Fibroblast of villous mesenchyme (primary cell): Measurements from ENCODE around the gene ATP6V1F. TPM values are rescaled to one million over a fixed set of nuclear protein-coding genes. Genes with fewer than 3 reads are reported as not detected.

Experiments
- DNase-seq: peaks from one replicate; pipeline ENCODE4 v3.0.0-alpha.2; 2010; ENCODE audit warnings: low read depth
- H3K4me3 ChIP-seq: 2 replicates; pipeline ENCODE4 v1.5.1; 2011; ENCODE audit warnings: low read depth, mild to moderate bottlenecking, low read length
- total RNA-seq: library from RNA; depleted of rRNA; stranded (reverse); fragments of >200 nt; gene quantifications from 2 replicates; pipeline ENCODE4 v1.2.3, GENCODE V29; 2012
- TF ChIP-seq, protein P1 (sequence below): IDR thresholded peaks from 2 replicates; pipeline ENCODE4 v1.5.1; 2012; ENCODE audit warnings: low read depth, mild to moderate bottlenecking, low read length; ENCODE audit not compliant: insufficient read depth

The ATP6V1F gene
- total RNA-seq, 1 donor = 82.5 TPM

DNA sequence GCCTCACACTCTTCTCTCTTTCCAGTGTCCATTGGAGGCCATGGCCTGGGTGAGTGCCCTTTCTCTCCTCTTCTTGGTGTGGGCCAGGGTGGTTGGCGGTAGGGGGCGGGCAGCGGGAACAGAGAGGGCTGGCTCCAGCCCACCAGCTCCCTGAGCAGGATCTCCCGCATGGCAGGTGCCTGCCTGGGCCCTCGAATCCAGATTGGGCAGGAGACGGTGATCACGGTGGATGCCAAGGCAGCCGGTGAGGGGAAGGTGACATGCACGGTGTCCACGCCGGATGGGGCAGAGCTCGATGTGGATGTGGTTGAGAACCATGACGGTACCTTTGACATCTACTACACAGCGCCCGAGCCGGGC, 13.5 kb upstream of the ATP6V1F start:
- no peak for DNase-seq
- H3K4me3 ChIP-seq = no peak overlapping the region
- TF ChIP-seq, protein P1, sequence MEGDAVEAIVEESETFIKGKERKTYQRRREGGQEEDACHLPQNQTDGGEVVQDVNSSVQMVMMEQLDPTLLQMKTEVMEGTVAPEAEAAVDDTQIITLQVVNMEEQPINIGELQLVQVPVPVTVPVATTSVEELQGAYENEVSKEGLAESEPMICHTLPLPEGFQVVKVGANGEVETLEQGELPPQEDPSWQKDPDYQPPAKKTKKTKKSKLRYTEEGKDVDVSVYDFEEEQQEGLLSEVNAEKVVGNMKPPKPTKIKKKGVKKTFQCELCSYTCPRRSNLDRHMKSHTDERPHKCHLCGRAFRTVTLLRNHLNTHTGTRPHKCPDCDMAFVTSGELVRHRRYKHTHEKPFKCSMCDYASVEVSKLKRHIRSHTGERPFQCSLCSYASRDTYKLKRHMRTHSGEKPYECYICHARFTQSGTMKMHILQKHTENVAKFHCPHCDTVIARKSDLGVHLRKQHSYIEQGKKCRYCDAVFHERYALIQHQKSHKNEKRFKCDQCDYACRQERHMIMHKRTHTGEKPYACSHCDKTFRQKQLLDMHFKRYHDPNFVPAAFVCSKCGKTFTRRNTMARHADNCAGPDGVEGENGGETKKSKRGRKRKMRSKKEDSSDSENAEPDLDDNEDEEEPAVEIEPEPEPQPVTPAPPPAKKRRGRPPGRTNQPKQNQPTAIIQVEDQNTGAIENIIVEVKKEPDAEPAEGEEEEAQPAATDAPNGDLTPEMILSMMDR = no peak

DNA sequence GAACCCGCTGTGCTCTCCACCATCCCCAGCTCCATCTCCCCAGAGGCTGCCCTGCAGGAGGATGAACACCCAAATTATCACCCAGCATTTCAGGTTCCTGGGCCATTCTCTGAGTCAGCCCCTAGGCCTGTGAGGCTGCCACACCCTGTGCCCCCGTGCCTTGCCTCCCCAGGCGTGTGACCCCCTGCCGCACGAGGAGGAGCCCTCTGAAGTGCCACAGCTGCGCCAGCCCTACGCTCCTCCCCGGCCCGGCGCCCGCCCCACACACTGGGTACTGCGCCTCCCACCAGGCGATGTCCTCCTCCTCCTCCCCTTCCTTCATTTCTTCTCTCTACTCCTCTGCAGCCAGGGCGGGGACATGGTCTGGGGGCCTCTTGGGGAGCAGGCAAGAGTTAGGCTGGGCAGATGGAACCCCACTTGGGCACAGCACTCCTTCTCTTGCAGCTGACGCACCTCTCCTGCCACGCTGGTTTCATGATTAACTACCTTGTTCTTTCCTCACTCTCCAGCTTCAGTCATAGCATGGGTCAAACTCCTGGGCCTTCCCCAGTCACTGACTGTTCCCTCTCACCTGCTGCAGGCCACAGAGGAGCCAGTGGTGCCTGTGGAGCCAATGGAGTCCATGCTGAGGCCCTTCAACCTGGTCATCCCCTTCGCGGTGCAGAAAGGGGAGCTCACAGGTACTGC, 12.7 kb upstream of the ATP6V1F start:
- H3K4me3 ChIP-seq = no peak overlapping the region
- no peak for DNase-seq
- TF ChIP-seq, protein P1 = no peak

DNA sequence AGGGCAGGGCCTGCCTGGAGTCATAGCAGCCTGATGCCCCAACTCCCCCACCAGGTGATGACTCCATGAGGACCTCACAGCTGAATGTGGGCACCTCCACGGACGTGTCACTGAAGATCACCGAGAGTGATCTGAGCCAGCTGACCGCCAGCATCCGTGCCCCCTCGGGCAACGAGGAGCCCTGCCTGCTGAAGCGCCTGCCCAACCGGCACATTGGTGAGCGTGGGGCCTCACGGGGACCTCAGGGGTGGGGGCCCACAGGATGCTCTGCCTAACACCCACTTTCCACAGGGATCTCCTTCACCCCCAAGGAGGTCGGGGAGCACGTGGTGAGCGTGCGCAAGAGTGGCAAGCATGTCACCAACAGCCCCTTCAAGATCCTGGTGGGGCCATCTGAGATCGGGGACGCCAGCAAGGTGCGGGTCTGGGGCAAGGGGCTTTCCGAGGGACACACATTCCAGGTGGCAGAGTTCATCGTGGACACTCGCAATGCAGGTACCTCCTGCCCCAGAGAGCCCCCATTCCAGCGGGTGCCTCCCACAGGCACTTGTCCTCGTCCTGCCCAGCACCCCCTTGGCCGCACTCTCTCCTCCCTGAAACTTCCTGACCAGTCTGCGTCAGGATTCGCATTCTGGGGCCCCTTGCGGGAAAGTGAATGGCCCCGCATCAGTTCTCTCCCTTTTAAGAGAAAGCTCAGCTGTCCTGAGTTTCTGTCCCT, 10.0 kb upstream of the ATP6V1F start:
- no peak for DNase-seq
- TF ChIP-seq, protein P1 = no peak

DNA sequence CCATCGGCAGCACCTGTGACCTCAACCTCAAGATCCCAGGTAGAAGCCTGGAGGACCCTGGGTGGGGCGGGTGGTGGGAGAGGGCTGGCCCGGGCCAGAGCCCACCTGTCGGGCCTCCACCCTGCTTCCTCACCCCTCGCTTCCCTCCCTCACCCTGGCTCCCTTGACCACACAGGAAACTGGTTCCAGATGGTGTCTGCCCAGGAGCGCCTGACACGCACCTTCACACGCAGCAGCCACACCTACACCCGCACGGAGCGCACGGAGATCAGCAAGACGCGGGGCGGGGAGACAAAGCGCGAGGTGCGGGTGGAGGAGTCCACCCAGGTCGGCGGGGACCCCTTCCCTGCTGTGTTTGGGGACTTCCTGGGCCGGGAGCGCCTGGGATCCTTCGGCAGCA, 8.9 kb upstream of the ATP6V1F start:
- TF ChIP-seq, protein P1 = no peak
- DNase-seq = no peak
- no peak overlapping the region for H3K4me3 ChIP-seq

More for the DNA sequence above, 10.0 kb upstream of the ATP6V1F start:
- no peak overlapping the region for H3K4me3 ChIP-seq

DNA sequence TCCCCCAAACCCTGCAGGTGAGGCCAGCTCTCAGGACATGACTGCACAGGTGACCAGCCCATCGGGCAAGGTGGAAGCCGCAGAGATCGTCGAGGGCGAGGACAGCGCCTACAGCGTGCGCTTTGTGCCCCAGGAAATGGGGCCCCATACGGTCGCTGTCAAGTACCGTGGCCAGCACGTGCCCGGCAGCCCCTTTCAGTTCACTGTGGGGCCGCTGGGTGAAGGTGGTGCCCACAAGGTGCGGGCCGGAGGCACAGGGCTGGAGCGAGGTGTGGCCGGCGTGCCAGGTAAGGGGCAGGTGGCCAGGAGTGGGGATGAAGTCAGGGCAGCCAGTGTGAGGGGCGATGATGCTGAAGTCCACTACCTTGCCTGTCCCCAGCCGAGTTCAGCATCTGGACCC, 8.3 kb upstream of the ATP6V1F start:
- H3K4me3 ChIP-seq = no peak overlapping the region
- no peak for DNase-seq
- TF ChIP-seq, protein P1 = no peak

DNA sequence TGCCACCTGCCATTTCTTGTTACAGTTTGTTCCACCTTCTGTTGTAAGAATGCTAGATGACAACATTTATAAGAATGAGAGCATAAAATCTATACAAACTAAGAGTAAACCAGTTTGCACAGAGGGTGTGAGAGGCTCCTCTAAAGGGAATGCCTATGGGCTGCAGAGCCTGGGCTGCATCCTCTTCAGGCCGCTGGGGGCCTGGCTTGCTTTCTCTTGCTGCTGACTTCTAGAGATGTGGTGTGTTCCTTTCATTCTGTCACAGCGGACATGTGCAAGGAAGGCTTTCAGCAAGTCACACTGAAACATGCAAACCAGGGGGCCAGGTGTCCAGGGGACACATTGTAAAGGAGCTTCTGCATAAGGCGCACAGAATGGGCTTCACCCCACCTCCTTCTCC, 7.1 kb upstream of the ATP6V1F start:
- TF ChIP-seq, protein P1 = no peak
- no peak for DNase-seq
- no peak overlapping the region for H3K4me3 ChIP-seq
